A172 (cell line): Measurements from ENCODE around the gene OLFML2B. TPM values are rescaled to one million over a fixed set of nuclear protein-coding genes. Genes with fewer than 3 reads are reported as not detected.

Experiments used
- DNase-seq: peaks from one replicate; pipeline ENCODE4 v3.0.0-alpha.2; 2015; ENCODE audit warnings: low spot score
- total RNA-seq: library from RNA; depleted of rRNA; stranded (reverse); fragments of >200 nt; shearing (Covaris generic); gene quantifications from 2 replicates; pipeline ENCODE4 v1.2.3, GENCODE V29; 2014; rRNA removed

The OLFML2B gene
- total RNA-seq, 1 experiment from 2014 or later: 1.9 TPM

DNA sequence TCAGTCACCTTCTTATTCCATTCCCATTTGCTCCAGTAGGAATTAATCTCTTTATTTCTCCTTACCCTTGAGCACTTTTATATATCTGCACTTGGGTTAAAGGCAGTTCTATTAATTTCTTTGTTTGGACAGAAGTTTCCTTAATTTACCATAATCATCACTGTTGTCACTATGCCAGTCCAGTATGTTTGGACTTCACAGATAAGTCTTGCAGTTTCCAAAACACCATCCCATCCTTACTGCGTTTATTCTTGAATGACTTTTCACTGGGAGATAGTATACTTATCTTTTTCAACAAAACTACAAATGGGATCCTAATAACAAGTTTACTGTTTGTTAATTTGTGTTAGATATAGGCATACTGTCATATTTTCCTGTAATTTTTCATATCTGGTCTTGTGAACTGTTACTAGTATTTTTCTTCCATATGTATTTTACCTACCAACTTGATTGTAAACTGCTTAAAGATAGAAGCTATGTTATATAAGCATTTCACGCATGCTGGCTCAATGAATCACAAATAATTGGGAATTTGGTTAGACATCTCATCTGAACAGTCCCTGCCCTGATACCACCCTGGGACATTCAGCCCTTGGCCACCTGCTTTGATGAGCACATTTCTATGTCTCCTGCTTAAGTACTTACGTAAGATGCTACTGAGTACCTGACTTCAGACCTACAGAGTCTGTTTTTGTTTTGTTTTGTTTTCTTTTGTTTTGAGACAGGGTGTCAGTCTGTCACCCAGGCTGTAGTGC, 78.2 kb downstream of the OLFML2B start:
- no peak for DNase-seq

DNA sequence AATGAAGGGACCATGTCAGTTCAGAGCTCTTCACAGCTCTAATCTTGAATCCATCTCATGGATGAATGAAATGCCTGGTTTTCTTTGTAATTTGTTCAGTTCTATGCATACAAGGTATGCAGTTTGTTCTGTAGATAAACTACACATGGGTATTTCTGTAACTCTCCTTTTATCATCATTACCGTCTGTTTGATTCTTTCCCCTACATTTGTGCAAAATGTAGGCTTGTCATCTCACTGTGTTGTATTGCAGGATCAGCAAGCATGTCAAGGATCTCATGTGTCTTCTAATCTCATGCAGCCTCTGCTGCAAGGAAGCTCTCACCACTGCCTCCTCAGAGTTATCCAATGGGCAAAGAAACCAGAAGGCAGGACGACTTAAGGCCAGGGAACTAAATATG, 79.3 kb downstream of the OLFML2B start:
- DNase-seq: no peak

GRCh38 chr1:161943737-161944136, 79.9 kb downstream of the OLFML2B start:
- no peak for DNase-seq

DNA sequence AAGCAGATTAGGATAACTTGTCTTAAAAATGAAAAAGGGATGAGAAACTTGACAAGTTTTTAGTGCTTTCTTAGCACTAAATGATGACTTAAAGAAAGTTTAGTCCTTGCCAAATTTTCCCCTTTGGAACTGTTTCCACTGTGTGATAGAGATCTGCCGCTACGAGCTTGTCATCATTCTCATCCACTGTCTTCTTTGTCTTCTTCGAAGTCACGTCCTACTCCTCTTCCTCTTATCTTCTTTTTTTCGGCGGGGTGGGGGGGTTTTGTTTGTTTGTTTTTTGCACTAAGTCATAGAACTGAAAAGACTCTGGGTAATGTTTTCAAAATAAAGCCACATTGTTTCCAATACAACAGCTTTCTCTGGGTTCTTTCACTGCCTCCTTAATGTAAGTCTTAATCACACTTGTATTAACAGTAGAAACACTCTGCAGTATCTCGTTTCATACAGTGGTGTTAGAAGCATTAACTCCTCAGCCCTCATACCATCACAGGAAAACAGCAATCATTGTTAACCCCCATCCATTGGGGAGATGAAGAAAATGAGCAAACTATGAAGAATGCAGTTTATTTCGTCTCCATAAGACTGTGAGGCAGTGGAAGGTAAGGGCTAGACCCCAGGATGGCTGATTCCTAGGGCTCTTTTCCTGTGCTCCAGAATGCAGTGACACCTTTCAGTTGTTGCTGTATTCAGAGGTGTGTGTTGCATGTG, 81.8 kb downstream of the OLFML2B start:
- no peak for DNase-seq

DNA sequence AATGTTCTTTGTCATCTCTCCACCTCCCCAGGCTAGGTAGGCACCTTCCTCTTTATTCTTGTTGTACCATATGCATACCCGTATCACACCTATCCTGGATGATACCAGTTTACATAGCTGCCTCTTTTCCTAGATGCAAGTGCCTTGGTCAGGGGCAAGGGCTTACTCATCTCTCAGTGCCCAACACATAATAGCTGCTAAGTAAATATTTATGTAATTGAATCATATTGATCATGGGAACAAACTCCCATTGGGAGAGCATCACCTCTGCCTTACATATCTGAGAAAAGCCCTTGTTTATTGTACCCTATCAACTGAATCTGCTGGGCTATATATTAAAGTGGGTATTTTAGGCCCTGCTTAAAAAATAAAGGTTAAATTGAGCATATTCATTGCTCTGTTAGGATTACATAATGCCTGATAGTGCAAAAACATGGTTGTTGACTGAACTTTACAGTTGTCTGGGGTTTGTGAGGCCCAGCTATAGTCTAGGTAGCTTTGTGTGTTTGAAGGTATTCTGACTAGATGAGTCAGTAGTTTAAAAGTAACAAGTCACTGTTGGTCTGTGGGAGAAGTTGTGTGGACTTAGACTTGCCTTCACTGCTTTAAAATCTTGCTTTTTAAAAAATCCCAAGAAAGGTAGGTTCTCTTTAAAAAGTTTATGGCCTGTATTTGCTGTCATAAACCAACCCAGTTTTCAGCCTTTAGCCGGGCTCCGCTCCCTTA, 82.6 kb downstream of the OLFML2B start:
- no peak for DNase-seq

- no peak for DNase-seq
Observed at GRCh38 chr1:161936786-161937185, 86.9 kb downstream of the OLFML2B start.

DNA sequence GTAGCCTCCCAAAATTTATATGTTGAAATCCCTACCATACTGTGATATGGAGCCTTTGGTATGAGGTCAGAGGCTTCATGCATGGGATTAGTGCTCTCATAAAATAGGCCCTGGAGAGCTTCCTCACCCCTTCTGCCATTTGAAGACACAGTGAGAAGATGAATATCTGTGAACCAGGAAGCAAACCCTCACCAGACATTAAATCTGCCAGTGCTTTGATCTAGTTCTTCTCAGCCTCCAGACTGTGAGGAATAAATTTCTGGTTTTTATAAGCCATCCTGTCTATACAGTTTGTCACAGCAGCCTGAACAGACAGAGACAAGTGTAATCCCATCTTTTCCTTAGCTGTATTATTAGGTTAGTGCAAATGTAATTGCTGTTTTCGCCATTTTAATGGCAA, 88.4 kb downstream of the OLFML2B start:
- DNase-seq: no peak

- DNase-seq: no peak
Observed at GRCh38 chr1:161933592-161934588, 89.8 kb downstream of the OLFML2B start.

Other genes starting within 250 kb of the OLFML2B start
- 1.2 and 2.4 TPM in 2 replicates for gene NOS1AP, start 45.8 kb upstream of the OLFML2B start, total RNA-seq